ENCODE measurements around the gene CABCOCO1.

CABCOCO1 gene, protein sequence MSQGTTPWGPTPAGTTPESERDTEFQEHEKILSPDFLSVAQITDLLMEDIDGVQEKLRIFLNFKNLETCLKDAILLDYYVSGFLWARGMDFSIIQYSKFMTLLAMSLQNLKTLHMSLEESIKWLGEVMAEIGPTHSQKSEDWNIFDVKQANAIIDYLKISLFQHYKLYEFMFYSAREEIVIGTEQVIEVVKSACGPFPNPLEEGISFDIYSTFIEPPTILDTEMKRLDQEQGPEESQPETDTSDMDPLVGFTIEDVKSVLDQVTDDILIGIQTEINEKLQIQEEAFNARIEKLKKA

DNA sequence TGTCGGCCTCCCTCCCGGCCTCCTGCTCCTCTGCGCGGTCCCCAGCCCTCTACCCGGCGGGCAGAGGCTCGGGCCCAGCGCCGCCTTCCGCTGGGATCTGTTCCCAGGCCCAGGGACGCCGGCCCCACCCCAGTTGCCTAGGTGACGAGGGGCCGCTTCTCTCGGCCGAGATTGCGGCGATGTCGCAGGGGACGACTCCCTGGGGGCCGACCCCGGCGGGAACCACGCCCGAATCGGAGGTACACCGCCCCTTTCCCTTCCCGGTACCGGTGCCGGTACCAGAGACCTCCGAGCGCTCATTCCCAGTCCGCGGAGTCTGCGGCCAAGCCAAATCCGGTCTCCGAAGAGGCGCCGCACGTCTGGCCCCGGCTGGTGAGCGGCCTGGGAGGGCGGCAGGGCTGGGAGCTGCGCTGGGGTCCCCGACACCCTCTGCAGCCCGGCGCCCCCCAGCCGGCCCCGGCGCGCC lies at the start of gene CABCOCO1:
Gene CABCOCO1, plus strand, starts transcription at position 136 of the 466 bp plus-strand sequence. Its CDS starts 44 bp downstream, at position 180.
- FAIRE-seq = no peak

DNA sequence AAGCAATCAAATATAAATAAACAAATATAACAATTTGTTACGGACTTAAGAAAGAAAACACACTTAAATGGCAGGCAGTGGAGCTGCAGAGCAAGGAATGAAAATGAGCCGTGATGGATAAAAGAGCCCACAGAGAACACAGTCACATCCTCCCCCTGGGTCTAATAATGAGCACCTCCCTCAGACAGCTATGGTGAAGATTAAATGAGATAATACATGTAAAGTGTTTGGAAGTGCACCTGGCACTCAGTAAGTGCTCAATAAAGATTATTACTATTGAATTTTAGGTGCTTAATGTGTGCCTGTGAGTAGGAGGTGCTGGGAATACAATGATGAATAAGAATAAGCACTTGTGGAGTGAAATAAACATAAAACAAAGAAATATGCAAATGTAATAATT lies 49.1 kb upstream of the CABCOCO1 start:
- FAIRE-seq = no peak

DNA sequence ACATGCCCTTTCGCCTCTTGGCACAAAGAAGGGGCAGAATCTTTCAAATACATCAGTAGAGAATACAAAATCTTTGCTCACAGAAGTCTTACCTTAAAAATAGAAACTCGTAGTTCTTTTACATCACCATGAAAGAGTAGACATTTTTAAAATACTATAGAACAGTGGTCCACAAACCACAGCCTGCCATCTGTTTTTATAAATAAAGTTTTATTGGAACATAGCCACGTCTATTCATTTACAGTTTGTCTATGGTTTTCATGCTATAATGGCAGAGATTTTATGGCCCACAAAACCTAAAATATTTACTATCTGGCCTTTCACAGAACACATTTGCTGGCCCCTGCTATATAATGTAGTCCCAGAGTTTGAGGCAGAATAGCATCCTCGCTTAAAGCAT lies 46.1 kb upstream of the CABCOCO1 start:
- FAIRE-seq = no peak

DNA sequence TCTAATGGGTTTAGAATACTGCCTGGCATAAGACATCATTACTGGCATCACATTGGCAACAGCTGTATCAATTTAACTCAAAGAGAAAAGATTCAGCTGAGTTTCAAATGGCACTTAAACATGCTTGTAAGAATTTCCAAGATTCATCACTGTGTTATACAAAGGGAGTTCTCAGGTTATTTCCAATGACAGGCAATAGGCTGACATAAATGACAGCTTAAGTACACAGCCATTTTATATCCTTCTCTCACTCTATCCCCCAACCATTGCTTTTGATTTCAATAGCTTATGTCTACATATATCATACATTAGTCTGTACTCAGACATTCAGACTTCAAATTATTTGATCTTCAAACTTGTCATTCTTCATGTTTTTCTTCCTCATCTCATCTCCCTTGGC lies 45.5 kb upstream of the CABCOCO1 start:
- FAIRE-seq = no peak

DNA sequence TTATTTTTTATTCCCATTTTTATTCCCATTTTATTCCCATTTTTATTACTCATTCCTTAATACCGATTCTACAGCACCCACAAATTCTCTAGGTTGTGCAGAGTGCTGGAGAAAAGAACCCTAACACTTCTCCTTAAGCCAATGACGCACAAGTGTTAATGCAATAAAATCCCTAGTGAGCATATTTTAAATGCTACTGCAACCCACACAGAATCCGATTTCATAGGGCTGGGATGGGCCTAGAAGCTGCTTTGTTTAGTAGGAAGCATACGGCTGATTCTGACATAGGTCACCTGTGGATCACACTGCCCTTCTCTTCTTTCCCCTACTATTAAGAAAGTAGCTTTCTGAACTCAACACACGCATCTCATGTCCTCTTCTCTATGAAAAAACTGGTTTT lies 45.1 kb upstream of the CABCOCO1 start:
- FAIRE-seq = no peak

DNA sequence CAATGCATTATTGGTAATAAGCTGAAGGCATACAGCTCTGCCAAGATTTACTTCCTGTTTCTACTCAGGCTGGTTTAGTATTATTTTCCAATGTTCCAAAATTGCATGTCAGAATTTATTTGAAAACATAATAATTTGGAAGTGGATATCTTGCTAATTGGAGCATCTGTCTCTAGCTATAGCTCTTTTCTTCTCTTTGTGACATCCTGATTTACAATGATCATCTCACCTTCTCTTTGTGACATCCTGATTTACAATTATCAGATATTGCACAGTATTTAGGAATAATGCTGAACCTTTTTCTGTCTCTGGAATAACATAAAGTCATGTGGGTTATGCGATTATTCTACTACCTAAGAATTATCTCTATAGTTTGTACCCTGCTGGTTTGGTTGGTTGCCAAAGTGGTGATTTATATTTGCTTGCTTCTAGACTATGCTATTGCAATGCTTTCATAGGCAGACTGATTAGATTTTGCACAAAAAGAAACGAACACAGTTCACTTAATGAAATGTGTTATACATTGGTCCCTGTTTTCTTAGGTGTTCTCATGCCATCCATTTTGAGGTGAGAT lies 44.3 kb upstream of the CABCOCO1 start:
- no peak for FAIRE-seq

DNA sequence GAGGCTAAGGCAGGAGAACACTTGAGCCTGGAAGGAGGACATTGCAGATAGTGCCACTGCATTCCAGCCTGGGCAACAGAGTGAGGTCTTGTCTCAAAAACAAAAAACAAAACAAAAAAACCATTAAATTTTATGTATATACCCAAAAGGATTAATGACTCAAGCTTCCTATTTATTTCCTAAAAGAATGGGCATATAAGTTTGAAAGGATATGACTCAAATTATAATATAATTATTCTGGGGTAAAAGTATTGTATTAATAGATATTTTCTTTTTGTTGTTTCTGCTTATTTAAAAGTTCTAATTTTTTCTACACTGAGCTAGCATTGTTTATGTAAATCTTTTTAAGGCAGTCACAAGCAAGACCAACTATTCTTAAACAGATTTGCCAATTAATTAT lies 42.2 kb upstream of the CABCOCO1 start:
- no peak for FAIRE-seq

DNA sequence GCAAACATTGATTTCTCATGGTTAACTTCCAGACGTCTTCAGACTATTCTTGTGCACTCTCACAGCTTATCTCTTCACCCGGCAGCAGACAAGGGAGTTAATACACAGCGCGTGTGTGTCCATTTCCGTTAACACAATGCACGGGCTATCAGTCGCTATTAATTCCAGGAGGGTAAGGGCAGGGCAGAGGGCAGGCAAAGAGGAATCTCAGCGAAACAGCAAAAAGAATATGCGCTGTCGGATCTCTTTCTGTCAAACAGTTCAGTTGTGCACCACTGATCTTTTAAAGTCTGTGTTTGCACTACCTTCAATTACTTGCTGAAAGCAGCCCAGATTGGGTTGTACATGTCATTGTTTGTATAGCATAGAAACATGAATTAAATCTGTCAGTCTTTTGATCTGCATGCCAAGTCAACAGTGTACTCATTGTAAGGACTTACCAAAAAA lies 41.1 kb upstream of the CABCOCO1 start:
- no peak for FAIRE-seq

DNA sequence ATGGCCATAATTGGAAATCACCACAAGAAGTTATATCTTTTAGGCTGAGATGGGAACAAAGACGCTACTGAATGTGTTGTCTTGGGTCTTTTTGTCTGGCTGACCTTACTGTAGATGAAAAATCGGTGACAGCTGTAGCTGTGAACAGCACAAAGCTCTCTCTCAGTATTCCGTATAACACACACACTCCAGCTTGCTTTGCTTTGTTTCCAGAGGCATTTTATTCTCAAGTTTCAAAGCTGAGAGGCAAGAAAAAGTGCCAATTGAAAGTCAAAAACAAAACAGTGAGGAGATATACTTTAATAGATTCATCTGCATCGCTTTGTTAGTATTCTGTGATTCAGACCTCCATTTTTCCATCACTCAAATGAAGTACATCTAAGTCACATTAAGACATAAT lies 39.6 kb upstream of the CABCOCO1 start:
- no peak for FAIRE-seq

DNA sequence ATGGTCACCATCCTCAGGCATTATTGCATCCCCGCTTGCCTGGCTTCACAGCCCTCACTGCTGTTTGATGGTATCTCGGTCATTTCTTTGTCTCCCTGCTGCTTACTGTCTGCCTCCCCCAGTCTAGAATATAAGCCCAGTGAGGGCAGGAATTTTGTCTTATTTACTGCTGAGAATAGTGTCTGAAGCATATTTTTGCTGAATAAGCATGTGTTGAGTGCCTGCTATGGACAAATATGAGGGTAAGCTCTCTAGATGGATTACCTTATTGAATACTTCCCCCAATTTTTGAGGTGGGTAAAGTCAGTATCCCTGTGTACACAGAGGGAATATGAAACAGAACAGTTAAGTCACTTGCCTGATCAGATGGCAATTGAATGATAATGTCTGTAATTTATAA lies 36.5 kb upstream of the CABCOCO1 start:
- FAIRE-seq = no peak

DNA sequence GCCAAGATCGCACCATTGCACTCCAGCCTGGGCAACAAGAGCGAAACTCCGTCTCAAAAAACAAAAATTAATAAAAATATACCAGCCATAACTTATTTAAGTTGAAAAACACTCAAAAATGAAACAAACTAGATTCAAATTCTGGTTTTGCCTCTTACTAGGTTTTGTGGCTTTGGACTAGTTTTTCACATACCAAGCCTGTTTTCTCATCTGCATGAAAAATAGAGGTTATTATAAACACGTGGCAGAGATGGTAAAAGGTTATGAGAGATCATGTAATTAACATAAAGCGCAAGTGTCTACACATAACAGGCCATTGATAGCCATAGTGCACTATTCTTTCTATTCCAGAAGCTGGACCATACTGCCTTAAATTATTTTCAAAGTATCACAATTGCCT lies 35.5 kb upstream of the CABCOCO1 start:
- no peak for FAIRE-seq

DNA sequence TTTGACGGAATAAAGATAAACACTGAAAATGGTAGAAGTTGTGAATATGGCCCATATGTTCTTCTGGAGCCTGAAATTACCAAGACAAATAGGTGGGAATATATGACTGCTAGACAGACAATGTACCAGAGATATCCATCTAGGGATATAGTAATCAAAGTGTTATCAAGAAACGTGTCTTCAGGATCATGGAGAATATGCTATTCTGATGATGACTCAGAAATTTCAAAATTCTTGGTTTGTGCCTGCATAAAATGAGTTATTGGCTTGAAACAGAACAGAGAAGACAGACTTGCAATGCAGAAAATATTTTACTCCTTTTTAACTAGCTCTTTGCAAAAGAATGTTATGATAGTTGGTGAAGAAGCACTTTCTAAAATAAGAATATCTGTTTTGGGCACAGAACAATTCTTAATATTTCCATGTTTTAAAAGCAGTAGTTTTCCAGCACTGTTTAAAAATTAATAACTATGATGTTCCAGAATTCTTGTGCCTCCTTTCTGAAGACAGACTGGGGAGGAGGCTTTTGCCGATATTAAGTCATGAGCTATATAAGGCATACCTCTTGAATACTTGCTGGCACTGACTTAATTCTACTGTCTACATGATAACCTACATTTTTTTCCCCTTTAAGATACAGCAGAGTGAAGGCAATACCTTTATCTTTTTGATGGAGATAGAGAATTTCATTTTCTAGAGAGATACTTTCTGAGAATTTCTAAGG lies 34.4 kb upstream of the CABCOCO1 start:
- FAIRE-seq = no peak

DNA sequence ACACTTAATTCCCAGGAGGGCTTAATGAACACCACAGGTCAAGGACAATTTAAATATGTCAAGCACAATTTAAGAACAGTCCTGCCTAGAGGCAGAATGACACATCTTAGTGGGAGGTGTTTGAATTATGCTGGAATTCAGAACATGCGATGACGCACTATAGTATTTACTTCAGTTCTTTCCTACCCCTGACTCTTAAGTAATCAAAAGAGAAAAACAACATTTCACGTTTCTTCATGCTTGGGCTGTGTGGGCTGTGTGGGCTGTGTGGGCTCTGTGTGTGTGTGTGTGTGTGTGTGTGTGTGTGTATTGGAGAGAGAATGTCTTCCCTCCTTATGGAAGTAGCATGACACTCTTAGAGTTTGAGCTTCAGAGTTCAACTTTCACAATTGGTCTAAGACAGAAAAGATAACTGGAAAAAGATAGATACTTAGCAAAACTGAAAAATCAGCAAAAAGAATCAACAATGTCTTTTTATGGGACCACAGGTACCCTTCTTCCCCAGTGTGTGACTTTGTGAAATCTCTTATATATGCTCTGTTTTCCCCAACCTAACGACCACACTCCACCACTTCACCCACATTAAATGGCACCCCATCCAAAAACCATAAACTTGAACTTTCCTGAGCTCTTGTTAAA lies 33.7 kb upstream of the CABCOCO1 start:
- FAIRE-seq = no peak

DNA sequence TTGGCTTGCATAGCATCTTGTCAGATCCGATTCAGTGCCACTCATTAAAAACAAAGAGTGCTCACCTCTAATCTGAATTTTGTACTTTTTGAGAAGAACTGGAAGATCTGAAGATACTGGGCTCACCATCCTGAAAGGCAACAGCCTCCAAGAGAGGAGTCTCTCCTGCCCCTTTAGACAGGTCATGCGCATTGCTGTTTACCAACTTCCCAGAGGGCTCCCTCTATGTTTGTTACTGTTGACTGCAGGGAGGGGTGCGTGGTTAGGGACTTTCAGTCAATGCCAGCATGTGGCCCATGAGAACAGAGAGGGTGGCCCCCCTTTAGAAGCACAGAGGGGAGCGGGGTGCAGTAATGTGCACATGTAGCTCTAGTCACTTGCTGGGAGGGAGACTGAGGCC lies 33.2 kb upstream of the CABCOCO1 start:
- FAIRE-seq = no peak

DNA sequence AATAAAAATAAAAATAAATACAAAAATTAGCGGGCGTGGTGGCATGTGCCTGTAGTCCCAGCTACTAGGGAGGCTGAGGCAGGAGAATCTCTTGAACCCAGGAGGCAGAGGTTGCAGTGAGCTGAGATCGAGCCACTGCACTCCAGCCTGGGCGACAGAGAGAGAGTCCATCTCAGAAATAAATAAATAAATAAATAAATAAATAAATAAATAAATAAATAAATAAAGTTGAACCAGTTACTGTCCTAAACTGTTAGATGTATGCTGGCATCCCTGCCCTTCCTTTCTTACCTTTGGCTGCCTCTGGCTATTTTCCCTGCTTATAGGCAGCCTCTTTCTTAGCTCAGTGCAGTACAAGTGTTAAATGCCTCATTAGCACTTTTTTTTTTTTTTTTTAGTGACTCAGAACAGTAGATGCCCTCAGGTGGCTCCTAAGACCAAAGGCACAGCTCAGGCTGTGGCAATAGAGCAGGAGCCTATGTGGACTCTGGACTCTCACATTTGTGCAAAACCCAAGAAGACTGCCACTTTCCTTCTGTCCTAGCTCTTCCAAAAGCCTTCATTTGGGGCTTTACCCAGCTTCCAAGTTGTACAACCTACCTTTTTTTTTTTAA lies 30.6 kb upstream of the CABCOCO1 start:
- no peak for FAIRE-seq

DNA sequence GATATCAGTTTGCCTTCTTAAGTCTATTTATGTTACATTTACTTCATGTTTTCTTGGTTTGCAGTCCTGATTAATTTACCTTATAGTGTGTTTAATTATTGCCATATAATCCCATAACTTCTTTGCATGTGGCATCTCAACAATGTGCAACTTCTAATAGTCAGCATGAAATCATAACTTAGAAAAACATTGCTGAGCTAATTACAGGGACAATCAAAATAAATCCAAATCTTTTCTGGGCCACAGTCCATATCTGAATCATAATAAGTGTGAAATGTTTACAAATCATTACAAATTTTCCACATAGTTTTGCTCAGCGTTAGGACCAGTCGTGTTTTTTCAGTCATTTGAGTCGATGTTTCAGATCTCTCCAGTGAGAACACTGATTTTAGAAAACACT lies 29.1 kb upstream of the CABCOCO1 start:
- no peak for FAIRE-seq

DNA sequence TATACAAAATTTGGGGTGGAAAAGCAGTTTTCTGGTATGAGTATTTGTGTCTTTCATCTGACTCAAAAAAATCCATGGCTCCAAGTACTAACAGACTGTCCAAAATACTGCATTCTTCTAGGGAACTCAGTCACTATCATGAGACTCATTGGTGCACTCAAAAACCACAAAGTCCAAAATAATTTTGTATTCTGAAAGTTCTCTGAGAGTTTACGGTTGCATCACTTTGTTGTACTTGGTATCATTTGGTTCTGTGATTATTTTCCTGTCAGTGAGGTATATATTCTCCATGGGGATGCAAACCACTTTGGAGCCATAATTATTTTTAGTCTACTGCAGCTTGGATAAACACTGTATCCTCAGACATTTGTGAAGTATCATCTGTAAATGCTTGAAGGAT lies 28.0 kb upstream of the CABCOCO1 start:
- FAIRE-seq = no peak

DNA sequence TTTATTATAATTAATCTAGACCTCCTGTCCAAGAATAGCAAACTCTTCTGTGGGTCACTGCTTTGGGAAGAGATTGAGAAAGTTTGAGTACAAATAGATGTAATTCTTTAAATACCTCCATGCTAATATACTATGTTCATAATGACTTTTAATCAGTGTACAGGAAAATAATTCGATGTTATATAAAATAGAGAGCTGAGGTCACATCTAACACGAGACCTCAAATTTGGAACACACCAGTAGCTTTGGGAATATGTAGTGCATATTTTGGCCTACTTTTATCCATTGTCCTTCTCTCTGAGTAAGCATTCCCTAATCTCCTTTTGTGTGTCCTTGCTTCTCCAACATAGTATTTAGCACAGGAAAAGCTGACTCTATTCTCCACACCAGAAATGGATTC lies 27.3 kb upstream of the CABCOCO1 start:
- FAIRE-seq = no peak

DNA sequence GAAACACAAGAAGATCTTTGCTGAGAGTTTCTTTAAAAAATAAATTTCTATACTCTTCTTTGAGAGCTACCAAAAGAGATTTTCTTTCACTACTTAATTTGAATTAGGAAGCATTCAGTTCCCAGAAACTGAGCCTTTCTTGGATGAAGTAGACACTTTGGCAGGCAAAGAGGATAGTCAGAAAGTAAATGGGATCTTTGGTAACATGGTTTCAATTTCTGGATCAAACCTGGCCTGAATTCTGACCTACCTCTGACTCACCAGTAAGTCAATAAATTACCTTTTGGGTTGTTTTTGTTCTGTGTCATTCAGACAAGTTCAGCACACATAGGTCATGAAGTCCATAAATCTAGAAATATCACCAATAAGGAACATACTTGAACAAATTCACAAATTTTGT lies 26.8 kb upstream of the CABCOCO1 start:
- no peak for FAIRE-seq

DNA sequence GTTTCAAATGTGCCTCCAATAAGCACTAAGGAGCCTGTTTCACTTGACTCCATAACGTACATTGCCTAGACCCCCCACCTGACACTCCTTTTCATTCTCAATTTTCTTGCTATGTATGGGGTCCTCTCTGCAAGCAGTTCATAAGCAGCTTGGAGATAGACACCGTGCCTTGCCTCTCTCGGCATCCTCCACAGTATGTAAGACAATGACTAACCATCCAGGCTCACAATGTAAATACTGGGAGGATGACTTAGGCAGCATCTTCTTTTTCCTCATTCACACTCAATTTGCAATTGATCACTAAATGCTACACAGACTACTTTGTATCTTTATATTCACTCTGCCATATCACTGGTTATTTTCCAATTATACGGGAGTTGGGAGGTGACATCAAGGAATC lies 22.8 kb upstream of the CABCOCO1 start:
- no peak for FAIRE-seq

DNA sequence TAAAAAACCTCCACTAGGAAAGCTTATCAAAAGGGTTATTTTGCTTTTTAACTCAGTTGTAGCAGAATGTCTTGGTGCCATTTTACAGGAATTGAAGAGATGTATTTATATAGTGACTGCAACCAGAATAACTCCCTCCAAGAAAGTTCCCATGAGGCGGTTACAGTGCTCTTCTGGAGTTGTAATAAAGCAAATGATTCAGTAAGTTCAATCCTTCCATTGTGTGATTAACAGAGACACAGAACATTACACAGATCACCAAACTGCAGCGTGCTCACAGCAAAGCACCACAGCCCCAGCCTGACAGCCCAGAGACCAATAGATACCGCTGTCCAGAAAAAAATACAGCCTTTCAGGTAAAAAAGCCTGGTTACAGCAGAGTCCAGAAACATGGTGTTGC lies 21.9 kb upstream of the CABCOCO1 start:
- FAIRE-seq = no peak

DNA sequence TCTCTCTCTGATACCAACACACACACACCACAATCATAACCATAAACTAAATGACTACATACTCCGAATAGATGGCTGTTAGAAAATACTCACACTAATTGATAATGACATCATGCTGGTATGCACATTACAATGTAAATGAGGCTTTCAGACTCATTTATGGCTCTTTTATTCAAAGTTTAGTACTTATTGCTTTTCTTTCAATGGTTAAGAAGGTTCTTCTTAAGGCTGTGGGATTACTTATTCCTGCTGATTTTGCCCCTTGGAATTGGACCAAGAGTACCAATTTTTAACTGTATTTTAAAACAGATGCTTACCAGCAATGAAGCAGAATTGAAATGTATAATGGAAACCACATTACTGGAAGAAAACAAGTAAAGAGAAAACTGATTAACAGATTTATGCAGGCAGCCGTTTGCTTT lies 20.6 kb upstream of the CABCOCO1 start:
- no peak for FAIRE-seq

DNA sequence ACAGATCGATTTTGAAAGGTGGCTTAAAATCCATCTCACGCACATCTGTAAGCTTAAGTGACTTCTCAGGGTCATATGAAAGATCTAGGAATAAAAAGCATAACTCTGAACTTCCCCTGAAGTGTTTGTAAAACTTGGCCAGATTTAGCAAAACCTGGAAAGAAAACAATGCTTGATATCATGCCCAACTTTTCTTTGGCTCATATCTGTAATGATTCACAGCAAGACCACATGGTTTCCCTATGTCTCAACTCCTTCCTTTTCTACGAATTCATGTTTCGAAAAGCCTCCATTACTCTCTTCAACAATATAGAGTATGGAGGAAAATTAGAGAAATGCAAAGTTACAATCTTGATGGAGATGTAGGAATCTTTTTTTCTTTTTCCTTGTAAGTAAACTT lies 20.1 kb upstream of the CABCOCO1 start:
- no peak for FAIRE-seq
